Ascending aorta (tissue), 2 donors: Measurements from ENCODE around the gene ZNF667. TPM values are rescaled to one million over a fixed set of nuclear protein-coding genes. Genes with fewer than 3 reads are reported as not detected.

Source experiments
- DNase-seq, 2 donors: peaks; one replicate each; pipeline ENCODE4 v3.0.0-alpha.2; 2019; ENCODE audit warnings: low spot score in 2 of 2
- H3K27ac ChIP-seq, 2 donors: fragments of 200-600 bp; sonication (generic); one replicate each; pipeline ENCODE4 v1.5.1; 2016 to 2017; ENCODE audit warnings: mild to moderate bottlenecking in 1 of 2
- H3K27me3 ChIP-seq: fragments of 200-600 bp; sonication (generic); one replicate; pipeline ENCODE4 v1.5.1; 2017
- H3K36me3 ChIP-seq, 2 donors: fragments of 200-600 bp; sonication (generic); one replicate each; pipeline ENCODE4 v1.5.1; 2016
- H3K4me1 ChIP-seq, 2 donors: fragments of 200-600 bp; sonication (generic); one replicate each; pipeline ENCODE4 v1.5.1; 2016 to 2017; ENCODE audit warnings: mild to moderate bottlenecking in 1 of 2
- H3K4me3 ChIP-seq, 2 donors: fragments of 200-600 bp; sonication (generic); one replicate each; pipeline ENCODE4 v1.5.1; 2016 to 2017; ENCODE audit warnings: mild to moderate bottlenecking in 1 of 2
- H3K9me3 ChIP-seq, 2 donors: fragments of 200-600 bp; sonication (generic); one replicate each; pipeline ENCODE4 v1.5.1; 2016
- CTCF ChIP-seq, 3 experiments: fragments of 200-600 bp in 2 of 3; fragments of 450-650 bp in 1 of 3; sonication (generic) in 2 of 3; IDR thresholded peaks; one replicate each; pipeline ENCODE4 v1.5.1; 2016 to 2019; ENCODE audit warnings: antibody characterized with exemption in 3 of 3, mild to moderate bottlenecking in 1 of 3, moderate library complexity in 1 of 3
- intact Hi-C: fragments of 100-400 bp; cut with DNase I; formaldehyde crosslinking; loops from one replicate; pipeline ENCODE4 v1.15.1; 2023
- total RNA-seq: library from RNA; depleted of rRNA; stranded (reverse); fragments of >200 nt; gene quantifications from one replicate; pipeline ENCODE4 v1.1.0, GENCODE V29; 2016

ZNF667 gene
- total RNA-seq, 1 donor from 2014 or later = 2.2 TPM

- H3K27me3 ChIP-seq = no peaks in the 10 kb centered on the region
- H3K4me3 ChIP-seq = peak overlapping the region; percentile 88 to 91
- H3K36me3 ChIP-seq = peaks cover 24 to 34% of the 10 kb centered on the region in 2 donors
- H3K4me1 ChIP-seq = peaks cover 0 to 10% of the 10 kb centered on the region in 2 donors
- intact Hi-C loops = loop anchor here (1.0 to 10.0 kb wide), 5 partner anchors 10 to 1752 kb away; partner anchors contain the start of genes ZNF329, ZNF470, ZNF582 and ZNF71
- peak overlapping the region; percentile 93 to 97 for H3K27ac ChIP-seq
- peaks cover 27 to 50% of the 10 kb centered on the region in 2 donors for H3K9me3 ChIP-seq
- no peak for DNase-seq
- no peak for TF ChIP-seq CTCF (IDR thresholded peaks at IDR 0.05)
These were observed 73.9 kb downstream of the ZNF667 start for GRCh38 chr19:56403261-56403660.

GRCh38 chr19:56400485-56400884 is 76.7 kb downstream of the ZNF667 start:
- H3K36me3 ChIP-seq = peaks cover 14 to 25% of the 10 kb centered on the region in 2 donors
- DNase-seq = no peak
- no peak for TF ChIP-seq CTCF (IDR thresholded peaks at IDR 0.05)
- no peaks in the 10 kb centered on the region for H3K27me3 ChIP-seq
- intact Hi-C loops = loop anchor here (5.0 to 10.0 kb wide), 4 partner anchors 164 to 1754 kb away; partner anchors contain the start of genes ZNF329, ZNF470 and ZNF71
- peaks cover 0 to 10% of the 10 kb centered on the region in 2 donors for H3K4me1 ChIP-seq
- no peak overlapping the region for H3K4me3 ChIP-seq
- H3K27ac ChIP-seq = no peak overlapping the region
- peaks cover 15 to 35% of the 10 kb centered on the region in 2 donors for H3K9me3 ChIP-seq

GRCh38 chr19:56398809-56399208 is 78.3 kb downstream of the ZNF667 start:
- TF ChIP-seq CTCF (IDR thresholded peaks at IDR 0.05) = no peak
- H3K4me3 ChIP-seq = no peak overlapping the region
- peaks cover under 1 to 4% of the 10 kb centered on the region in 2 donors for H3K4me1 ChIP-seq
- intact Hi-C loops = loop anchor here (10.0 kb wide), 1 partner anchor 1696 kb away; the partner anchor contains the start of gene ZSCAN18
- H3K27me3 ChIP-seq = no peaks in the 10 kb centered on the region
- H3K36me3 ChIP-seq = peaks cover 14 to 25% of the 10 kb centered on the region in 2 donors
- H3K27ac ChIP-seq = no peak overlapping the region
- peaks cover 15 to 33% of the 10 kb centered on the region in 2 donors for H3K9me3 ChIP-seq
- no peak for DNase-seq

- Histone ChIP-seq H3K27ac (peak within 1 kb of the TSS; percentile 91 to 93), H3K27me3 (no peaks in the 10 kb centered on the region), H3K36me3 (peaks cover 32 to 40% of the 10 kb centered on the region in 2 donors), H3K4me1 (peaks cover 0 to 3% of the 10 kb centered on the region in 2 donors), H3K4me3 (peak within 1 kb of the TSS; percentile 67 to 85), H3K9me3 (peaks cover 0 to 8% of the 10 kb centered on the region in 2 donors)
- TF ChIP-seq CTCF (IDR thresholded peaks at IDR 0.05) = peak; percentile 49 to 80 (median 69)
- peak; percentile 89 to 98 for DNase-seq
- intact Hi-C loops = loop anchor here (1.0 to 10.0 kb wide), 7 partner anchors 10 to 1701 kb away; partner anchors contain the start of genes ZFP28, ZNF444, ZNF460 and ZNF471
These were observed 83.8 kb downstream of the ZNF667 start, which contains the start of gene ZNF582 for GRCh38 chr19:56393119-56394012. TSS of gene ZNF582 (minus strand) at chr19:56393534. CDS start at chr19:56391752, 1,782 bp downstream.

Other genes with a start within 250 kb of the ZNF667 start
- not detected for gene EDDM13, start 204.6 kb downstream of the ZNF667 start, total RNA-seq
- 13.3 TPM for gene ZSCAN5A, start 162.5 kb downstream of the ZNF667 start, total RNA-seq
- gene ZNF582, start 83.8 kb downstream of the ZNF667 start, total RNA-seq = 0.43 TPM
- gene ZNF583, start 73.0 kb downstream of the ZNF667 start, total RNA-seq = 0.21 TPM
- 4.8 TPM for gene ZNF471, start 30.5 kb upstream of the ZNF667 start, total RNA-seq
- gene ZFP28, start 61.6 kb upstream of the ZNF667 start, total RNA-seq = 20.1 TPM
- 0.21 TPM for gene ZNF470, start 90.1 kb upstream of the ZNF667 start, total RNA-seq
- 30.5 TPM for gene ZNF71, start 118.0 kb upstream of the ZNF667 start, total RNA-seq
- not detected for gene SMIM17, start 165.8 kb upstream of the ZNF667 start, total RNA-seq
- 4.0 TPM for gene ZNF835, start 194.4 kb upstream of the ZNF667 start, total RNA-seq